Measurements from ENCODE around the gene IBA57.

Gene IBA57

GRCh38 chr1:228209657-228210056 is 44.1 kb downstream of the IBA57 start:
- Histone ChIP-seq H3K27me3 (replicated peaks; ENCODE audit: insufficient read depth, low read length) (peaks cover 7% of the 10 kb centered on the region; the same call in 1 of the 2 replicates), H2AFZ (ENCODE audit: low read length) (no peak overlapping the region), H3K9ac (ENCODE audit: low read length) (no peak overlapping the region), H3K27ac (ENCODE audit: low read length) (no peak overlapping the region), H3K4me3 (ENCODE audit: low read length) (no peak overlapping the region), H3K79me2 (ENCODE audit: low read length) (no peaks in the 10 kb centered on the region), H3K36me3 (replicated peaks; ENCODE audit: insufficient read depth, low read length) (no peaks in the 10 kb centered on the region), H4K20me1 (ENCODE audit: insufficient read depth, low read length) (no peaks in the 10 kb centered on the region), H3K4me2 (ENCODE audit: low read depth, low read length) (no peak overlapping the region), H3F3A (ENCODE audit: insufficient read depth, low read length) (no peaks in the 10 kb centered on the region), H3K9me3 (replicated peaks; ENCODE audit: insufficient read depth, low read length) (no peaks in the 10 kb centered on the region), H3K9me2 (replicated peaks; ENCODE audit: insufficient read depth, low read length) (no peaks in the 10 kb centered on the region), H3K4me1 (ENCODE audit: low read length) (peaks cover 15% of the 10 kb centered on the region)
- no peak for DNase-seq
- no peak for TF ChIP-seq CTCF (IDR thresholded peaks at IDR 0.05; ENCODE audit: low read length)
- no peak for TF ChIP-seq EZH2phosphoT487 (IDR thresholded peaks at IDR 0.05; ENCODE audit: low read length)
- no peak for TF ChIP-seq EZH2 (optimal IDR thresholded peaks at IDR 0.05; ENCODE audit: low read depth, low read length)

- DNase-seq: no peak
- no peak overlapping the region for H3K9ac ChIP-seq (ENCODE audit: low read length)
- H3K4me2 ChIP-seq (ENCODE audit: low read depth, low read length): no peak overlapping the region
These were observed 44.6 kb downstream of the IBA57 start for GRCh38 chr1:228210076-228210651.

GRCh38 chr1:228210712-228211530 is 45.3 kb downstream of the IBA57 start:
- Histone ChIP-seq H3K79me2 (ENCODE audit: low read length) (no peaks in the 10 kb centered on the region), H2AFZ (ENCODE audit: low read length) (no peak overlapping the region), H4K20me1 (ENCODE audit: insufficient read depth, low read length) (no peaks in the 10 kb centered on the region), H3K4me1 (ENCODE audit: low read length) (peaks cover 15% of the 10 kb centered on the region), H3K9me2 (replicated peaks; ENCODE audit: insufficient read depth, low read length) (no peaks in the 10 kb centered on the region), H3K27me3 (replicated peaks; ENCODE audit: insufficient read depth, low read length) (peaks cover 11% of the 10 kb centered on the region; the same call in 1 of the 2 replicates), H3K9me3 (replicated peaks; ENCODE audit: insufficient read depth, low read length) (no peaks in the 10 kb centered on the region), H3F3A (ENCODE audit: insufficient read depth, low read length) (no peaks in the 10 kb centered on the region), H3K36me3 (replicated peaks; ENCODE audit: insufficient read depth, low read length) (no peaks in the 10 kb centered on the region), H3K4me3 (ENCODE audit: low read length) (no peak overlapping the region), H3K27ac (ENCODE audit: low read length) (no peak overlapping the region), H3K9ac (ENCODE audit: low read length) (no peak overlapping the region), H3K4me2 (ENCODE audit: low read depth, low read length) (no peak overlapping the region)
- DNase-seq: no peak
- TF ChIP-seq CTCF (IDR thresholded peaks at IDR 0.05; ENCODE audit: low read length): no peak

More at GRCh38 chr1:228210076-228210651, 44.6 kb downstream of the IBA57 start:
- Histone ChIP-seq H3F3A (ENCODE audit: insufficient read depth, low read length) (no peaks in the 10 kb centered on the region), H3K9me2 (replicated peaks; ENCODE audit: insufficient read depth, low read length) (no peaks in the 10 kb centered on the region), H3K27me3 (replicated peaks; ENCODE audit: insufficient read depth, low read length) (peaks cover 11% of the 10 kb centered on the region; the same call in 1 of the 2 replicates), H3K9me3 (replicated peaks; ENCODE audit: insufficient read depth, low read length) (no peaks in the 10 kb centered on the region), H3K27ac (ENCODE audit: low read length) (no peak overlapping the region), H3K79me2 (ENCODE audit: low read length) (no peaks in the 10 kb centered on the region), H4K20me1 (ENCODE audit: insufficient read depth, low read length) (no peaks in the 10 kb centered on the region), H3K4me3 (ENCODE audit: low read length) (no peak overlapping the region), H3K36me3 (replicated peaks; ENCODE audit: insufficient read depth, low read length) (no peaks in the 10 kb centered on the region), H3K4me1 (ENCODE audit: low read length) (peaks cover 15% of the 10 kb centered on the region), H2AFZ (ENCODE audit: low read length) (no peak overlapping the region)
- no peak for TF ChIP-seq EZH2 (optimal IDR thresholded peaks at IDR 0.05; ENCODE audit: low read depth, low read length)
- no peak for TF ChIP-seq EZH2phosphoT487 (IDR thresholded peaks at IDR 0.05; ENCODE audit: low read length)
